ENCODE data around the gene RNF19B. TPM values are rescaled to one million over a fixed set of nuclear protein-coding genes. Genes with fewer than 3 reads are reported as not detected.
A peak's percentile ranks its signal among the peaks of the same experiment; 100 is the strongest.

RNF19B gene
- total and polyA plus RNA-seq, 12 donors, result 4.7 to 36.5 (median 23.0) TPM

DNA sequence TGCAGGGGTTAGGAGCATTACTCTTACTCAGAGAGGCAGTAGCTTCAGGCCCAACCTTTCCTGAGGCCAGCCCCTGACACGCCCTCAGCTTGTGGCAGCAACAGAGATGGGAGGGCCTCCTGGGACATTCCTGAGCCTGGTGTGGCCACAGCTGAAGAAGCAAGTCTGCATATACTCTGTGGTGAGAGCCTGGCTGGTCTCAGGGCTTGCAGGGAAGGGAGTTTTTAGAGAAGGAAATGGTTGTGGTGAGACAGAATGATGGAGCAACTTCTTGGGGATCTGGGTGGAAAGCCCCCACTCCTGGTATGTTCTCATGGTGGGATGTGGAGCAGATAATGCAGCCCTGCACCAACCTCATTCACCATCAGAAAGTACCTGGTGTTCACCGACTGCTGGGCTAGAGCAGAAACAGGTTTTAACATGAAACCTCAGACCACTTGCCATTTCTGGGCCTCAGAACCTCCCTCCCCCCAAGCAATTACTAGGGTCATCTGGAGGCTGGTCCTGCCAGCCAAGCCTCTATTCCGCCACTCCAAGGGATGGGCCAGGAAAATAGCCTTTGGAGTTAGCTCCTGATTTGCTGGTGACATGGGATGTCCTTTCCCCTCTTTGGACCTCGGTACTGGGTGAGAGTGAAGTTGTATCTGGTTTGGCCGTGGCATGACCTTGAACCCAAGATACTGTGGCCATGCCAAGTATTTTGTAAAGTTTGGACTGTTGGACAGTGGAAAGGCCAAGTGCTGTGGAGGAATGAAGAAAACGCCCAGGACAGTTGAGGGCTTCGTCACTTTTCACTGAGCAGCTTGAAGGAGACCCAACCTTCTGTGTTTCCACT is 28.1 kb upstream of the RNF19B start:
- no peaks in the 10 kb centered on the region for H3K36me3 ChIP-seq (replicated peaks in 1 of 2)
- H3K27me3 ChIP-seq, result no peaks in the 10 kb centered on the region
- H3K9me3 ChIP-seq (replicated peaks in 1 of 3), result no peaks in the 10 kb centered on the region
- WGBS, 4 donors, result 43 to 53% (median 46%) methylated on average over 6 to 7 of the region's 7 CpGs
- peak; percentile 53 to 88 (median 82) for DNase-seq
- intact Hi-C loops (cut with DNase I), result no loop called here
- peak overlapping the region; percentile 26 to 87 (median 61) for H3K27ac ChIP-seq
- TF ChIP-seq, protein P1, sequence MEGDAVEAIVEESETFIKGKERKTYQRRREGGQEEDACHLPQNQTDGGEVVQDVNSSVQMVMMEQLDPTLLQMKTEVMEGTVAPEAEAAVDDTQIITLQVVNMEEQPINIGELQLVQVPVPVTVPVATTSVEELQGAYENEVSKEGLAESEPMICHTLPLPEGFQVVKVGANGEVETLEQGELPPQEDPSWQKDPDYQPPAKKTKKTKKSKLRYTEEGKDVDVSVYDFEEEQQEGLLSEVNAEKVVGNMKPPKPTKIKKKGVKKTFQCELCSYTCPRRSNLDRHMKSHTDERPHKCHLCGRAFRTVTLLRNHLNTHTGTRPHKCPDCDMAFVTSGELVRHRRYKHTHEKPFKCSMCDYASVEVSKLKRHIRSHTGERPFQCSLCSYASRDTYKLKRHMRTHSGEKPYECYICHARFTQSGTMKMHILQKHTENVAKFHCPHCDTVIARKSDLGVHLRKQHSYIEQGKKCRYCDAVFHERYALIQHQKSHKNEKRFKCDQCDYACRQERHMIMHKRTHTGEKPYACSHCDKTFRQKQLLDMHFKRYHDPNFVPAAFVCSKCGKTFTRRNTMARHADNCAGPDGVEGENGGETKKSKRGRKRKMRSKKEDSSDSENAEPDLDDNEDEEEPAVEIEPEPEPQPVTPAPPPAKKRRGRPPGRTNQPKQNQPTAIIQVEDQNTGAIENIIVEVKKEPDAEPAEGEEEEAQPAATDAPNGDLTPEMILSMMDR (IDR thresholded peaks at IDR 0.05), result no peak
- TF ChIP-seq POLR2A (IDR thresholded peaks at IDR 0.05), result peak in 1 of 2 donors; percentile 41
- H3K4me1 ChIP-seq (replicated peaks in 1 of 2), result peaks cover 26 to 56% of the 10 kb centered on the region in 2 donors
- no peak overlapping the region for H3K4me3 ChIP-seq

DNA sequence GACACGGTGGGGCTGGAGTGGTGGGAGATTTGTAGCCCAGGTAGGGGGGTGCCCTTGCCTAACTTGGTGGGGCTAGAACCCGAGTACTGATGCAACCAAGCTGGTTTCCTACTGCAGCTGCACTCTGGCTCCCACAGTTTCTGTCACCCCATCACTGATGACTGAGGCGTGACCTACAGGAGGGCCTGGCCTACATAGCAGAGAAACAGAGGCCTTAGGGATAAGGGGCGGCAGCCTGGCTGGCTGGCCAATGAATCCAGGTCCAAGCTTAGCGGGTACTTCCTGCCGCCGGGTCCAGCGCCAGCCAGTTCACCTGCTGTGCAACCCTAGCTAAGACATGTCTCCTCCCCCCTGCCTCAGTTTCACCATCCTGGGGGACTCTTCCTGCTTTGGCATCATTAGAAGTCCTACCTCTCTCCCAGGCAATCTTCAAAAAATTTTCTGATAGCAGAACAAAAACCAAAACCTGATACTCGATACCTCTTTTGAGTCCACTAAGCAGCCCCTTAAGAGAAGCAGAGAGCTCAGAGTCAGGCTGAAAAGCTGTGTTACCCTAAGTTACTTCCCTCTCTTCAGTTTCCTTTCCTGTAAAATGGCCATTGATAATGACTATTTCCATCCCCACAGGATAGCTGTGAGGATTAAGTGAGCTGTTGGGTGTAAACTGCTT is 27.3 kb upstream of the RNF19B start:
- TF ChIP-seq POLR2A (IDR thresholded peaks at IDR 0.05), result no peak
- TF ChIP-seq, protein P1 (IDR thresholded peaks at IDR 0.05), result no peak
- DNase-seq, result no peak
- no peaks in the 10 kb centered on the region for H3K36me3 ChIP-seq (replicated peaks in 1 of 2)
- no peak overlapping the region for H3K4me3 ChIP-seq
- no peaks in the 10 kb centered on the region for H3K9me3 ChIP-seq (replicated peaks in 1 of 3)
- H3K4me1 ChIP-seq (replicated peaks in 1 of 2), result peaks cover 18 to 49% of the 10 kb centered on the region in 2 donors
- peak overlapping the region; percentile 16 to 87 (median 40) for H3K27ac ChIP-seq
- WGBS, 4 donors, result 76 to 86% (median 83%) methylated on average over 6 to 9 of the region's 9 CpGs
- no peaks in the 10 kb centered on the region for H3K27me3 ChIP-seq
- intact Hi-C loops (cut with DNase I), result no loop called here

DNA sequence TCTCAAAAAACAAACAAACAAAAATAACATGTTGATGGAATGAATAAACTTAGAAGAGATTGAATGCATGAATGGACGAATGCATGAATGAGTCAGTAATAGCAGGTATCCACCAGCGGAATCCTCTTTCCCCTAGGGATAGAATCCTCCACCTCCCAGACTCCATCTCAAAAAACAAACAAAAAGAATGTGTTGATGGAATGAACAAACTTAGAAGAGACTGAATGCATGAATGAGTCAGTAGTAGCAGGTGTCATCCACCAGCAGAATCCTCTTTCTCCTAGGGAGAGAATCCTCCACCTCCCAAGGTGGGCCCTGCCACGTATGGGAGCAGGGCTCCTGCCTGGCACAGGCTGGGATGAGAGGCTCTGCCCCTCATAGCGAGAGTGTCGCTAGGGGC is 26.8 kb upstream of the RNF19B start:
- WGBS, 4 donors, result 87 to 96% (median 94%) methylated on average over 5 of the region's 5 CpGs
- Histone ChIP-seq H3K27me3 (no peaks in the 10 kb centered on the region), H3K4me1 (replicated peaks in 1 of 2) (peaks cover 16 to 45% of the 10 kb centered on the region in 2 donors), H3K4me3 (no peak overlapping the region), H3K36me3 (replicated peaks in 1 of 2) (no peaks in the 10 kb centered on the region), H3K9me3 (replicated peaks in 1 of 3) (no peaks in the 10 kb centered on the region), H3K27ac (peak overlapping the region in 4 of 5 donors; percentile 16 to 87 (median 50))
- TF ChIP-seq POLR2A (IDR thresholded peaks at IDR 0.05), result no peak
- TF ChIP-seq, protein P1 (IDR thresholded peaks at IDR 0.05), result no peak
- DNase-seq, result no peak
- intact Hi-C loops (cut with DNase I), result no loop called here

DNA sequence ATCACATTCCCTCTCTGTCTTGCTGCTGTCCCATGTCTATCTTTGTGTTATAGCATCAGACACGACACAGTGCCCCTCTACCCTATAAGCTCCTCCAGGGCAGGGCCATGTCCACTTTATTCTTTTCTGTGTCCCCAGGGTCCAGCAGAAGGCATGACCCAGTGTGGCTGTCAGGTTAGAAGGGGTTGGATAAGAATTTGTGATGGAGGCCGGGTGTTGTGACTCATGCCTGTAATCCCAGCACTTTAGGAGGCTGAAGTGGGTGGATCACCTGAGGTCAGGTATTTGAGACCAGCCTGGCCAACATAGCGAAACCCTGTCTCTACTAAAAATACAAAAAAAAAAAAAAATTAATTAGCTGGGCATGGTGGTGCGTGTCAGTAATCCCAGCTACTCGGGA is 26.3 kb upstream of the RNF19B start:
- Histone ChIP-seq H3K4me3 (no peak overlapping the region), H3K27me3 (no peaks in the 10 kb centered on the region), H3K4me1 (replicated peaks in 1 of 2) (peaks cover 16 to 45% of the 10 kb centered on the region in 2 donors), H3K36me3 (replicated peaks in 1 of 2) (no peaks in the 10 kb centered on the region), H3K27ac (peak overlapping the region in 1 of 5 donors; percentile 0), H3K9me3 (replicated peaks in 1 of 3) (no peaks in the 10 kb centered on the region)
- intact Hi-C loops (cut with DNase I), result no loop called here
- DNase-seq, result no peak
- 83 to 95% (median 92%) methylated on average over 5 of the region's 5 CpGs for WGBS, 4 donors
- TF ChIP-seq, protein P1 (IDR thresholded peaks at IDR 0.05), result no peak
- TF ChIP-seq POLR2A (IDR thresholded peaks at IDR 0.05), result no peak
